Astrocyte of the cerebellum (primary cell): ENCODE measurements around the gene MUC2.

Source experiments
- DNase-seq: peaks from one replicate; pipeline ENCODE4 v3.0.0-alpha.2; 2011; ENCODE audit warnings: low read depth
- H3K4me3 ChIP-seq: 2 replicates; pipeline ENCODE4 v1.5.1; 2011; ENCODE audit warnings: mild to moderate bottlenecking, low read depth, low read length, moderate library complexity
- CTCF ChIP-seq: IDR thresholded peaks from 2 replicates; pipeline ENCODE4 v1.5.1; 2012; ENCODE audit warnings: low read length, low read depth, moderate library complexity, mild to moderate bottlenecking; ENCODE audit errors: missing control alignments
- in situ Hi-C: cut with HindIII; loops from 2 replicates; pipeline ENCODE4 v1.10.0; 2017; ENCODE audit warnings: low sequenced_read_pairs

MUC2 gene

GRCh38 chr11:1077033-1077416 lies 2.4 kb downstream of the MUC2 start:
- TF ChIP-seq CTCF: no peak
- DNase-seq: no peak
- no peak overlapping the region for H3K4me3 ChIP-seq
- in situ Hi-C loops: no loop called here

- no peak for TF ChIP-seq CTCF
- in situ Hi-C loops: no loop called here
- H3K4me3 ChIP-seq: no peak overlapping the region
- no peak for DNase-seq
Observed at GRCh38 chr11:1077417-1078119, 2.9 kb downstream of the MUC2 start.

GRCh38 chr11:1078191-1078601 lies 3.5 kb downstream of the MUC2 start:
- in situ Hi-C loops: no loop called here
- no peak for DNase-seq
- TF ChIP-seq CTCF: no peak
- no peak overlapping the region for H3K4me3 ChIP-seq

- in situ Hi-C loops: no loop called here
- DNase-seq: no peak
- no peak for TF ChIP-seq CTCF
- no peak overlapping the region for H3K4me3 ChIP-seq
Observed at GRCh38 chr11:1081601-1082311, 7.1 kb downstream of the MUC2 start.

GRCh38 chr11:1082346-1082727 lies 7.7 kb downstream of the MUC2 start:
- TF ChIP-seq CTCF: no peak
- no peak for DNase-seq
- H3K4me3 ChIP-seq: no peak overlapping the region
- in situ Hi-C loops: no loop called here

GRCh38 chr11:1082728-1083620 lies 8.3 kb downstream of the MUC2 start:
- no peak overlapping the region for H3K4me3 ChIP-seq
- no peak for DNase-seq
- in situ Hi-C loops: no loop called here
- no peak for TF ChIP-seq CTCF
